K562 (cell line): ENCODE results near the gene PKD1. TPM values are rescaled to one million over a fixed set of nuclear protein-coding genes. Genes with fewer than 3 reads are reported as not detected.
A peak's percentile ranks its signal among the peaks of the same experiment; 100 is the strongest.

Experiments used
- ATAC-seq: fragments of 200-7000 bp; cut with Tn5 transposase; 3 replicates; pipeline ENCODE4 v1.9.1; 2020; ENCODE audit warnings: moderate library complexity
- BruUV-seq: library from RNA; stranded (reverse); fragments of 400-500 nt; replicated peaks from 2 replicates; lab custom pipeline; 2021; lab: Mats Ljungman, UMichigan
- CTCF ChIA-PET: fragments of 300-600 bp; formaldehyde crosslinking; extraction: SDS; loops from one replicate; lab custom pipeline; 2021; ENCODE audit warnings: low intra/inter-chr PET ratio; lab: Yijun Ruan, JAX
- POLR2A ChIA-PET: fragments of 300-600, 350-650 bp; sonication (Branson Sonifier 250); formaldehyde crosslinking; extraction: SDS; loops from one replicate; lab custom pipeline; 2021; ENCODE audit warnings: antibody characterized with exemption, inconsistent platforms; lab: Yijun Ruan, JAX
- DNase-seq, 4 experiments: peaks; one replicate each; pipeline versions ENCODE4 v3.0.0 to v3.0.0-alpha.2; 2011 to 2018; ENCODE audit warnings: low spot score in 3 of 4, mixed read lengths in 3 of 4; ENCODE audit errors: extremely low read depth in 1 of 4
- FAIRE-seq: peaks from 2 replicates; lab custom pipeline; 2011; peaks lifted over from hg19 to GRCh38; lab: Jason Lieb, UNC
- H2AFZ ChIP-seq: 2 replicates; pipeline ENCODE4 v1.6.0; 2011; ENCODE audit warnings: low read depth, low read length, control low read depth, inconsistent platforms
- H3K27ac ChIP-seq: fragments of 200-600 bp; 3 replicates; pipeline ENCODE4 v1.8.0; 2011; ENCODE audit warnings: low read depth, mild to moderate bottlenecking, control low read depth, inconsistent platforms, low read length, moderate library complexity, mixed read lengths; ENCODE audit errors: extremely low read depth
- H3K27me3 ChIP-seq, 2 experiments: fragments of 300-600 bp in 1 of 2; 2 replicates in 1 of 2; 3 replicates in 1 of 2; pipeline versions ENCODE4 v1.6.0 to v1.8.0; 2011; ENCODE audit warnings: inconsistent platforms in 2 of 2, low read length in 2 of 2, mild to moderate bottlenecking in 1 of 2, mixed read lengths in 1 of 2, moderate library complexity in 1 of 2; ENCODE audit not compliant: control insufficient read depth in 2 of 2, insufficient read depth in 2 of 2
- H3K36me3 ChIP-seq: fragments of 300-600 bp; 3 replicates; pipeline ENCODE4 v1.8.0; 2011; ENCODE audit warnings: mild to moderate bottlenecking, low read length, inconsistent platforms; ENCODE audit not compliant: control insufficient read depth, insufficient read depth
- H3K4me1 ChIP-seq, 2 experiments: fragments of 200-600 bp in 1 of 2; replicated peaks in 1 of 2; 2 replicates in 1 of 2; 3 replicates in 1 of 2; pipeline versions ENCODE4 v1.5.1 to v1.8.0; 2011; ENCODE audit warnings: inconsistent platforms in 2 of 2, low read length in 2 of 2, mild to moderate bottlenecking in 1 of 2, mixed read lengths in 1 of 2, moderate library complexity in 1 of 2; ENCODE audit not compliant: control insufficient read depth in 2 of 2, insufficient read depth in 2 of 2
- H3K4me2 ChIP-seq: 2 replicates; pipeline ENCODE4 v1.6.1; 2011; ENCODE audit warnings: low read length, control low read depth, inconsistent platforms, mixed read lengths; ENCODE audit not compliant: insufficient read depth
- H3K4me3 ChIP-seq: fragments of 200-600 bp; sonication (generic), shearing (Covaris generic); 2 replicates; pipeline ENCODE4 v1.5.1; 2016; ENCODE audit warnings: control low read depth, inconsistent platforms
- H3K79me2 ChIP-seq: fragments of 200-600 bp; 3 replicates; pipeline ENCODE4 v1.8.0; 2011; ENCODE audit warnings: low read length, inconsistent platforms; ENCODE audit not compliant: control insufficient read depth, insufficient read depth
- H3K9ac ChIP-seq, 2 experiments: 2 replicates each; pipeline versions ENCODE4 v1.6.0 to v1.6.1; 2011; ENCODE audit warnings: low read depth in 2 of 2, low read length in 2 of 2, control low read depth in 1 of 2, inconsistent platforms in 1 of 2, mild to moderate bottlenecking in 1 of 2, mixed read lengths in 1 of 2; ENCODE audit not compliant: insufficient read depth in 1 of 2
- H3K9me1 ChIP-seq: one replicate; pipeline ENCODE4 v1.6.0; 2011; ENCODE audit warnings: inconsistent platforms, mild to moderate bottlenecking, low read length, moderate library complexity; ENCODE audit not compliant: control insufficient read depth, insufficient read depth
- H3K9me3 ChIP-seq: replicated peaks from 2 replicates; pipeline ENCODE4 v1.5.1; 2011; ENCODE audit warnings: low read depth, low read length, inconsistent platforms; ENCODE audit not compliant: control insufficient read depth, insufficient read depth
- H4K20me1 ChIP-seq: replicated peaks from 2 replicates; pipeline ENCODE4 v1.6.1; 2011; ENCODE audit warnings: low read length, inconsistent platforms, mixed read lengths; ENCODE audit not compliant: control insufficient read depth, insufficient read depth
- COPS2 ChIP-seq: fragments of 450-650 bp; conservative IDR thresholded peaks from 2 replicates; pipeline ENCODE4 v1.6.1; 2016; ENCODE audit warnings: mild to moderate bottlenecking, moderate library complexity
- ELF1 ChIP-seq: fragments of 200-800 bp; sonication (Bioruptor generic); IDR thresholded peaks from 2 replicates; pipeline ENCODE4 v1.6.1; 2016; ENCODE audit warnings: missing genetic modification characterization, missing compliant biosample characterization
- HNRNPLL ChIP-seq: fragments of 200-400 bp; formaldehyde crosslinking; IDR thresholded peaks from 2 replicates; pipeline ENCODE4 v1.6.1; 2017; ENCODE audit warnings: low read length, low read depth, mild to moderate bottlenecking; ENCODE audit not compliant: poor library complexity, severe bottlenecking
- KLF10 ChIP-seq: fragments of 250-450 bp; sonication (Bioruptor Pico); IDR thresholded peaks from 2 replicates; pipeline ENCODE4 v1.6.1; 2021; ENCODE audit warnings: matching md5 sums
- L3MBTL2 ChIP-seq: fragments of 450-650 bp; IDR thresholded peaks from 2 replicates; pipeline ENCODE4 v1.6.1; 2016; ENCODE audit warnings: mild to moderate bottlenecking, moderate library complexity
- MTA3 ChIP-seq: fragments of 450-650 bp; formaldehyde crosslinking; IDR thresholded peaks from 2 replicates; pipeline ENCODE4 v1.6.1; 2017; ENCODE audit warnings: mild to moderate bottlenecking, borderline replicate concordance
- NFIC ChIP-seq: fragments of 450-650 bp; IDR thresholded peaks from 2 replicates; pipeline ENCODE4 v1.6.1; 2017; ENCODE audit warnings: mild to moderate bottlenecking, inconsistent platforms
- PHB ChIP-seq: fragments of 250-450 bp; sonication (Bioruptor Pico); IDR thresholded peaks from 2 replicates; pipeline ENCODE4 v1.5.0; 2021
- PTRF ChIP-seq: fragments of 450-650 bp; IDR thresholded peaks from 2 replicates; pipeline ENCODE4 v1.6.1; 2016; ENCODE audit warnings: mild to moderate bottlenecking, missing genetic modification characterization, missing compliant biosample characterization
- SAFB ChIP-seq: fragments of 200-400 bp; formaldehyde crosslinking; IDR thresholded peaks from 2 replicates; pipeline ENCODE4 v1.6.1; 2017; ENCODE audit warnings: low read depth, low read length, borderline replicate concordance
- ZFP1 ChIP-seq: fragments of 450-650 bp; formaldehyde crosslinking; IDR thresholded peaks from 2 replicates; pipeline ENCODE4 v1.4.0; 2020; ENCODE audit warnings: mild to moderate bottlenecking, mixed read lengths
- WGBS: fragments of 100-300 bp; shearing (Covaris generic); methylation state at CpG from one replicate; pipeline ENCODE4 v1.1.6; 2016; ENCODE audit warnings: low coverage, mixed read lengths; ENCODE audit not compliant: insufficient coverage; ENCODE audit errors: missing lambda C conversion rate; 5-methylcytosine and 5-hydroxymethylcytosine counted together
- in situ Hi-C: fragments of 300-500 bp; cut with MboI; formaldehyde crosslinking; loops from 4 replicates; pipeline ENCODE4 v1.15.0; 2018; ENCODE audit warnings: inconsistent platforms, mixed read lengths
- intact Hi-C: fragments of 100-400 bp; cut with micrococcal nuclease; formaldehyde crosslinking; loops from 2 replicates; pipeline ENCODE4 v1.14.2; 2022
- polyA plus RNA-seq, 8 experiments: library from polyadenylated mRNA; depleted of rRNA in 4 of 8; stranded (reverse) in 5 of 8; unstranded in 3 of 8; fragments of >200 nt; fragmentation: Nextera tagmentation in 2 of 8; fragmentation: Illumina TruSeq in 1 of 8; extraction: Ambion mirVana in 2 of 8; extraction: Trizol in 1 of 8; gene quantifications; 2 replicates each; pipeline versions ENCODE4 v1.2.1 to v1.2.3, GENCODE V29; 2011 to 2014; ENCODE audit warnings: inconsistent platforms in 1 of 8, missing spikeins in 1 of 8
- total RNA-seq, 7 experiments: library from RNA; depleted of rRNA in 6 of 7; stranded (reverse); fragments of >200 nt in 6 of 7; fragmentation: Illumina TruSeq in 2 of 7; extraction: Trizol in 2 of 7; gene quantifications; 2 replicates each; pipeline versions ENCODE4 v1.2.1 to v1.2.3, GENCODE V29; 2011 to 2021; ENCODE audit warnings: low replicate concordance in 1 of 7
- TF ChIP-seq, protein P1 (sequence below): sonication (generic); formaldehyde crosslinking; IDR thresholded peaks from 2 replicates; pipeline ENCODE4 v1.8.1; 2023; ENCODE audit warnings: mild to moderate bottlenecking, missing genetic modification reagents
- TF ChIP-seq, protein P2 (sequence below): sonication (generic); formaldehyde crosslinking; IDR thresholded peaks from 2 replicates; pipeline ENCODE4 v1.5.0; 2020; ENCODE audit warnings: missing genetic modification reagents
- TF ChIP-seq, protein P3 (sequence below): fragments of 450-650 bp; IDR thresholded peaks from 2 replicates; pipeline ENCODE4 v1.6.1; 2016

The PKD1 gene
- total and polyA plus RNA-seq, 9 of the 15 experiments (the other 6 are each of a cell fraction or from before 2014, with no cell fraction given): 0.23 to 93.5 (median 12.6) TPM

DNA sequence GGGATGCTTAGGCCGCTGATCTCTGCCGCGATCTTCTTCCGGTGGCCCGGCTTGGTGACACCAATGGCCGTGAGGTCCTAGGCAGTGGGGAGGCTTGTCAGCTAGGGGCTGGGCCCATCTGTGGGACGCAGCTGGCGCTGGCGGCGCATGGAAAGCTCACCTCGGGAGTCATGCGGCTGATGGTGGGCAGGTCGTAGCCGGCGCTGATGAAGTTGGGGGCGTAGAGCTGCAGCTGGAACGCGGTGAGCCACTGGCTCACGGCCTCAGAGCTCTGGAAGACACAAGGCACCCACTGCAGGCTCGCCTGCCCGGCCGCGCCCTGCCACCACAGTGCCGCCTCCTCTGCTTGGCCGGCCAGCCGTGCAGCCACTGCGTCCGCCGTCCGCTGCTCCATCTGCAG lies 48.0 kb upstream of the PKD1 start:
- Histone ChIP-seq H3K4me3 (no peak overlapping the region), H3K9me3 (no peaks in the 10 kb centered on the region), H2AFZ (no peak overlapping the region), H3K27ac (no peak overlapping the region), H3K4me1 (peaks cover 2 to 87% of the 10 kb centered on the region in 2 experiments; a peak in 3 of 5 replicates), H3K4me2 (no peak overlapping the region), H4K20me1 (no peaks in the 10 kb centered on the region), H3K36me3 (no peaks in the 10 kb centered on the region), H3K27me3 (no peaks in the 10 kb centered on the region), H3K9me1 (no peaks in the 10 kb centered on the region), H3K79me2 (no peaks in the 10 kb centered on the region), H3K9ac (no peak overlapping the region)
- intact Hi-C loops (no loop called here), in situ Hi-C loops (no loop called here)
- BruUV-seq: no TSS peak
- WGBS: 80% methylated on average over 26 of the region's 30 CpGs
- ChIA-PET CTCF (no interaction called here), POLR2A (interaction anchor here (0.9 to 1.9 kb wide), 4 partner anchors 11 to 219 kb away, joined by 3 to 6 read pairs (median 6); partner anchors contain the start of genes RPS2 and TRAF7)
- ATAC-seq (no peak), FAIRE-seq (no peak), DNase-seq (no peak)
- TF ChIP-seq, protein P1, sequence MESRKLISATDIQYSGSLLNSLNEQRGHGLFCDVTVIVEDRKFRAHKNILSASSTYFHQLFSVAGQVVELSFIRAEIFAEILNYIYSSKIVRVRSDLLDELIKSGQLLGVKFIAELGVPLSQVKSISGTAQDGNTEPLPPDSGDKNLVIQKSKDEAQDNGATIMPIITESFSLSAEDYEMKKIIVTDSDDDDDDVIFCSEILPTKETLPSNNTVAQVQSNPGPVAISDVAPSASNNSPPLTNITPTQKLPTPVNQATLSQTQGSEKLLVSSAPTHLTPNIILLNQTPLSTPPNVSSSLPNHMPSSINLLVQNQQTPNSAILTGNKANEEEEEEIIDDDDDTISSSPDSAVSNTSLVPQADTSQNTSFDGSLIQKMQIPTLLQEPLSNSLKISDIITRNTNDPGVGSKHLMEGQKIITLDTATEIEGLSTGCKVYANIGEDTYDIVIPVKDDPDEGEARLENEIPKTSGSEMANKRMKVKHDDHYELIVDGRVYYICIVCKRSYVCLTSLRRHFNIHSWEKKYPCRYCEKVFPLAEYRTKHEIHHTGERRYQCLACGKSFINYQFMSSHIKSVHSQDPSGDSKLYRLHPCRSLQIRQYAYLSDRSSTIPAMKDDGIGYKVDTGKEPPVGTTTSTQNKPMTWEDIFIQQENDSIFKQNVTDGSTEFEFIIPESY (CRISPR knock-in tag): peak; percentile 81
- TF ChIP-seq L3MBTL2: no peak

DNA sequence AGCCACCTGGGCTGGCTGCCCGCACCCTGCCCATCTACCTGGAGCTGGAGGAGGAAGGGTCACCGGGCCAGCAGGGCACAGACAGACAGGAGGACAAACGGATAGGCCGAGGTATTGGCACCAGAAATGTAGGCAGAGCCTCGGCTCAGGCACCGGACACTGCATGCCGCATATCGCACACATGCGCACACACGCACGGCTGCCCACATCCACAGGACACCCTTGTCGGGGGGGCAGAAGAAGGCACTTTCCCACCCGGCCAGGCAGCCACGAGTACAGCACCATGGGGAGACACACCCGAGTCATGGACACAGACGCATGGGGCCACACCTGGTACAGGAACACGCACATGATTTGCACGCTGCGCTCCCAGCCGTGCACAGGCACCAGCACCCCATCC lies 46.3 kb upstream of the PKD1 start:
- whole genome bisulfite sequencing: 85% methylated on average over 15 of the region's 20 CpGs
- H3K27ac ChIP-seq: no peak overlapping the region
- no peaks in the 10 kb centered on the region for H3K79me2 ChIP-seq
- CTCF ChIA-PET: no interaction called here
- BruUV-seq: no TSS peak
- H3K4me1 ChIP-seq: peaks cover 2 to 95% of the 10 kb centered on the region in 2 experiments; a peak in 3 of 5 replicates
- no peak overlapping the region for H2AFZ ChIP-seq
- ATAC-seq (no peak), DNase-seq (no peak), FAIRE-seq (no peak)
- no peaks in the 10 kb centered on the region for H3K9me3 ChIP-seq
- no peak overlapping the region for H3K4me3 ChIP-seq
- no peak overlapping the region for H3K4me2 ChIP-seq
- peak overlapping the region in 1 of 2 experiments; percentile 83; a peak in 2 of 4 replicates for H3K9ac ChIP-seq
- in situ Hi-C loops (no loop called here), intact Hi-C loops (no loop called here)
- no peaks in the 10 kb centered on the region for H3K9me1 ChIP-seq
- POLR2A ChIA-PET: no interaction called here
- peaks cover 8% of the 10 kb centered on the region; the same call in 1 of the 3 replicates for H3K36me3 ChIP-seq
- no peaks in the 10 kb centered on the region for H3K27me3 ChIP-seq
- no peaks in the 10 kb centered on the region; the same call in 1 of the 2 replicates for H4K20me1 ChIP-seq
- TF ChIP-seq SAFB (no peak), ZFP1 (no peak), ELF1 (no peak), PTRF (tag) (no peak), MTA3 (no peak), KLF10 (CRISPR knock-in tag) (no peak), COPS2 (no peak), HNRNPLL (no peak), PHB (CRISPR knock-in tag) (no peak), NFIC (no peak)
- TF ChIP-seq, protein P2, sequence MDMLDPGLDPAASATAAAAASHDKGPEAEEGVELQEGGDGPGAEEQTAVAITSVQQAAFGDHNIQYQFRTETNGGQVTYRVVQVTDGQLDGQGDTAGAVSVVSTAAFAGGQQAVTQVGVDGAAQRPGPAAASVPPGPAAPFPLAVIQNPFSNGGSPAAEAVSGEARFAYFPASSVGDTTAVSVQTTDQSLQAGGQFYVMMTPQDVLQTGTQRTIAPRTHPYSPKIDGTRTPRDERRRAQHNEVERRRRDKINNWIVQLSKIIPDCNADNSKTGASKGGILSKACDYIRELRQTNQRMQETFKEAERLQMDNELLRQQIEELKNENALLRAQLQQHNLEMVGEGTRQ: no peak
- TF ChIP-seq, protein P3, sequence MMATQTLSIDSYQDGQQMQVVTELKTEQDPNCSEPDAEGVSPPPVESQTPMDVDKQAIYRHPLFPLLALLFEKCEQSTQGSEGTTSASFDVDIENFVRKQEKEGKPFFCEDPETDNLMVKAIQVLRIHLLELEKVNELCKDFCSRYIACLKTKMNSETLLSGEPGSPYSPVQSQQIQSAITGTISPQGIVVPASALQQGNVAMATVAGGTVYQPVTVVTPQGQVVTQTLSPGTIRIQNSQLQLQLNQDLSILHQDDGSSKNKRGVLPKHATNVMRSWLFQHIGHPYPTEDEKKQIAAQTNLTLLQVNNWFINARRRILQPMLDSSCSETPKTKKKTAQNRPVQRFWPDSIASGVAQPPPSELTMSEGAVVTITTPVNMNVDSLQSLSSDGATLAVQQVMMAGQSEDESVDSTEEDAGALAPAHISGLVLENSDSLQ: no peak
- TF ChIP-seq, all 486 proteins: peak for 0
